HCT116 (cell line): Measurements from ENCODE around the gene FOXJ1. TPM values are rescaled to one million over a fixed set of nuclear protein-coding genes. Genes with fewer than 3 reads are reported as not detected.

ENCODE experiments used
- ATAC-seq: fragments of 200-7000 bp; cut with Tn5 transposase; 2 replicates; pipeline ENCODE4 v1.9.1; 2020; ENCODE audit warnings: mild to moderate bottlenecking, moderate library complexity
- BruUV-seq: library from RNA; stranded (reverse); fragments of 400-500 nt; replicated peaks from 2 replicates; lab custom pipeline; 2021; lab: Mats Ljungman, UMichigan
- CTCF ChIA-PET: fragments of 300-600 bp; sonication (Branson Sonifier 250); formaldehyde crosslinking; loops from one replicate; lab custom pipeline; 2021; ENCODE audit warnings: antibody characterized with exemption; lab: Charles Lee
- POLR2A ChIA-PET: fragments of 300-600, 350-600 bp; sonication (Branson Sonifier 250); formaldehyde crosslinking; loops from one replicate; lab custom pipeline; 2021; ENCODE audit warnings: antibody characterized with exemption; lab: Charles Lee
- RAD21 ChIA-PET, 2 experiments: fragments of 300-600 bp; sonication (Branson Sonifier 250); formaldehyde crosslinking; loops; one replicate each; lab custom pipeline; 2023; ENCODE audit warnings: low total read pairs in 2 of 2; ENCODE audit not compliant: uncharacterized antibody in 2 of 2, unreplicated experiment in 2 of 2, low non-redundant PET in 1 of 2; lab: Charles Lee
- DNase-seq: peaks from one replicate; pipeline ENCODE4 v3.0.0-alpha.2; 2010; ENCODE audit warnings: low read depth, low spot score
- H2AFZ ChIP-seq: fragments of 200-600 bp; shearing (Covaris generic), sonication (generic); 2 replicates; pipeline ENCODE4 v1.6.1; 2017; ENCODE audit warnings: low read depth, mixed run types, mixed read lengths, antibody characterized with exemption, low read length; ENCODE audit not compliant: poor library complexity, severe bottlenecking
- H3K27ac ChIP-seq: 2 replicates; pipeline ENCODE4 v1.5.1; 2012; ENCODE audit warnings: low read depth, low read length
- H3K27me3 ChIP-seq: fragments of 200-600 bp; sonication (generic); 2 replicates; pipeline ENCODE4 v1.6.1; 2016; ENCODE audit warnings: mixed run types, low read length, mixed read lengths; ENCODE audit not compliant: insufficient read depth
- H3K36me3 ChIP-seq, 2 experiments: fragments of 200-500 bp in 1 of 2; fragments of 200-600 bp in 1 of 2; sonication (Bioruptor generic) in 1 of 2; sonication (generic) in 1 of 2; 2 replicates each; pipeline versions ENCODE4 v1.5.1 to v1.6.1; 2014 to 2016; ENCODE audit warnings: low read length in 2 of 2, inconsistent platforms in 1 of 2, mixed read lengths in 1 of 2, mixed run types in 1 of 2; ENCODE audit not compliant: insufficient read depth in 2 of 2, control insufficient read depth in 1 of 2
- H3K4me1 ChIP-seq, 2 experiments: fragments of 200-600 bp in 1 of 2; sonication (generic) in 1 of 2; 2 replicates each; pipeline versions ENCODE4 v1.5.1 to v1.6.1; 2012 to 2017; ENCODE audit warnings: low read length in 2 of 2, inconsistent platforms in 1 of 2, mild to moderate bottlenecking in 1 of 2, mixed read lengths in 1 of 2, mixed run types in 1 of 2, moderate library complexity in 1 of 2; ENCODE audit not compliant: insufficient read depth in 2 of 2, control insufficient read depth in 1 of 2
- H3K4me2 ChIP-seq: fragments of 200-600 bp; sonication (generic); 2 replicates; pipeline ENCODE4 v1.6.1; 2017; ENCODE audit warnings: mixed run types, low read length, mixed read lengths
- H3K4me3 ChIP-seq, 2 experiments: fragments of 200-600 bp in 1 of 2; sonication (generic) in 1 of 2; replicated peaks in 1 of 2; 2 replicates each; pipeline ENCODE4 v1.5.1; 2011 to 2016; ENCODE audit warnings: low read length in 2 of 2, control low read depth in 1 of 2, low read depth in 1 of 2, mild to moderate bottlenecking in 1 of 2, mixed read lengths in 1 of 2, mixed run types in 1 of 2
- H3K79me2 ChIP-seq: fragments of 200-600 bp; sonication (generic); 2 replicates; pipeline ENCODE4 v1.6.1; 2017; ENCODE audit warnings: mild to moderate bottlenecking, mixed run types, low read length, moderate library complexity, mixed read lengths; ENCODE audit not compliant: insufficient read depth
- H3K9ac ChIP-seq: fragments of 200-600 bp; sonication (generic); 2 replicates; pipeline ENCODE4 v1.6.1; 2016; ENCODE audit warnings: low read length, mixed read lengths
- H3K9me2 ChIP-seq: fragments of 200-600 bp; sonication (generic), shearing (Covaris generic); 2 replicates; pipeline ENCODE4 v1.6.1; 2017; ENCODE audit warnings: mixed run types, mild to moderate bottlenecking, moderate library complexity; ENCODE audit not compliant: insufficient read depth
- H3K9me3 ChIP-seq, 2 experiments: fragments of 200-500 bp in 1 of 2; fragments of 200-600 bp in 1 of 2; sonication (Bioruptor generic) in 1 of 2; sonication (generic) in 1 of 2; 2 replicates each; pipeline ENCODE4 v1.6.1; 2014 to 2017; ENCODE audit warnings: low read length in 2 of 2, mixed read lengths in 2 of 2, inconsistent platforms in 1 of 2, low read depth in 1 of 2, mild to moderate bottlenecking in 1 of 2, mixed run types in 1 of 2, moderate library complexity in 1 of 2; ENCODE audit not compliant: control insufficient read depth in 1 of 2, insufficient read depth in 1 of 2
- H4K20me1 ChIP-seq: fragments of 200-600 bp; sonication (generic), shearing (Covaris generic); 2 replicates; pipeline ENCODE4 v1.6.1; 2017; ENCODE audit warnings: mixed run types, mild to moderate bottlenecking, moderate library complexity; ENCODE audit not compliant: insufficient read depth
- CBX3 ChIP-seq: IDR thresholded peaks from 2 replicates; pipeline ENCODE4 v1.6.1; 2012; ENCODE audit warnings: low read depth
- CTCF ChIP-seq, 3 experiments: fragments of 200-600 bp in 1 of 3; sonication (generic) in 1 of 3; IDR thresholded peaks in 2 of 3; conservative IDR thresholded peaks in 1 of 3; 2 replicates each; pipeline ENCODE4 v1.5.1; 2012 to 2017; ENCODE audit warnings: low read depth in 2 of 3, low read length in 2 of 3, antibody characterized with exemption in 1 of 3, borderline replicate concordance in 1 of 3, control low read depth in 1 of 3, mild to moderate bottlenecking in 1 of 3, mixed read lengths in 1 of 3, mixed run types in 1 of 3, moderate library complexity in 1 of 3; ENCODE audit not compliant: insufficient read depth in 1 of 3
- ELF1 ChIP-seq: IDR thresholded peaks from 2 replicates; pipeline ENCODE4 v1.6.1; 2012; ENCODE audit warnings: low read depth, borderline replicate concordance
- EZH2 ChIP-seq: fragments of 200-600 bp; sonication (generic); IDR thresholded peaks from 2 replicates; pipeline ENCODE4 v1.6.1; 2017; ENCODE audit warnings: antibody characterized with exemption, mixed run types
- EZH2phosphoT487 ChIP-seq: fragments of 200-600 bp; IDR thresholded peaks from 2 replicates; pipeline ENCODE4 v1.6.1; 2018; ENCODE audit warnings: antibody characterized with exemption, borderline replicate concordance
- JUND ChIP-seq: IDR thresholded peaks from 2 replicates; pipeline ENCODE4 v1.6.1; 2012
- MAX ChIP-seq: IDR thresholded peaks from 2 replicates; pipeline ENCODE4 v1.6.1; 2012
- POLR2A ChIP-seq: IDR thresholded peaks from 2 replicates; pipeline ENCODE4 v1.7.0; 2011; ENCODE audit warnings: borderline replicate concordance; ENCODE audit not compliant: insufficient read depth, insufficient read length; ENCODE audit errors: extremely low read depth
- POLR2AphosphoS5 ChIP-seq: IDR thresholded peaks from 2 replicates; pipeline ENCODE4 v1.6.1; 2011; ENCODE audit warnings: mild to moderate bottlenecking, low read depth, low read length, moderate library complexity
- SIN3A ChIP-seq: IDR thresholded peaks from 2 replicates; pipeline ENCODE4 v1.6.1; 2012; ENCODE audit warnings: low read depth
- SP1 ChIP-seq: IDR thresholded peaks from 2 replicates; pipeline ENCODE4 v1.6.1; 2012; ENCODE audit warnings: low read depth
- SRF ChIP-seq: IDR thresholded peaks from 2 replicates; pipeline ENCODE4 v1.6.1; 2012; ENCODE audit warnings: low read depth
- TCF7L2 ChIP-seq: IDR thresholded peaks from 2 replicates; pipeline ENCODE4 v1.7.0; 2011; ENCODE audit warnings: borderline replicate concordance, inconsistent platforms; ENCODE audit not compliant: insufficient read depth, insufficient read length; ENCODE audit errors: extremely low read depth
- YY1 ChIP-seq: IDR thresholded peaks from 2 replicates; pipeline ENCODE4 v1.6.1; 2011; ENCODE audit warnings: low read length, low read depth, moderate library complexity, mild to moderate bottlenecking; ENCODE audit not compliant: insufficient replicate concordance; ENCODE audit errors: extremely low read depth
- ZBTB33 ChIP-seq: IDR thresholded peaks from 2 replicates; pipeline ENCODE4 v1.6.1; 2011; ENCODE audit warnings: mild to moderate bottlenecking, low read length, moderate library complexity; ENCODE audit not compliant: insufficient replicate concordance; ENCODE audit errors: extremely low read depth
- ZFX ChIP-seq: fragments of 450-650 bp; IDR thresholded peaks from 2 replicates; pipeline ENCODE4 v1.6.1; 2017
- ZNF274 ChIP-seq: fragments of 200-500 bp; sonication (Bioruptor generic); IDR thresholded peaks from 2 replicates; pipeline ENCODE4 v1.6.1; 2014; ENCODE audit warnings: mild to moderate bottlenecking, low read depth, low read length, inconsistent platforms
- intact Hi-C: fragments of 100-400 bp; cut with micrococcal nuclease; formaldehyde crosslinking; loops from 2 replicates; pipeline ENCODE4 v1.10.0; 2022
- total RNA-seq: library from RNA; stranded (reverse); gene quantifications from one replicate; pipeline ENCODE4 v1.2.1, GENCODE V29; 2021; ENCODE audit not compliant: unreplicated experiment

Gene FOXJ1
- total RNA-seq, 1 experiment from 2014 or later: 0.61 TPM

GRCh38 chr17:76159157-76159556 lies 18.1 kb upstream of the FOXJ1 start:
- no peak for DNase-seq
- intact Hi-C loops: no loop called here
- Histone ChIP-seq H3K36me3 (no peaks in the 10 kb centered on the region), H2AFZ (no peak overlapping the region), H3K27me3 (no peaks in the 10 kb centered on the region), H3K9ac (no peak overlapping the region), H3K4me3 (no peak overlapping the region), H3K79me2 (no peaks in the 10 kb centered on the region), H3K27ac (no peak overlapping the region), H3K9me2 (no peaks in the 10 kb centered on the region), H3K4me2 (no peak overlapping the region), H3K4me1 (no peaks in the 10 kb centered on the region), H4K20me1 (no peaks in the 10 kb centered on the region), H3K9me3 (no peaks in the 10 kb centered on the region)
- BruUV-seq: no TSS peak
- ChIA-PET CTCF (interaction anchor here (1.9 kb wide), 1 partner anchor 23 kb away, joined by 8 read pairs; no protein-coding TSS in a partner anchor), RAD21 (no interaction called here), POLR2A (no interaction called here)
- ATAC-seq: no peak
- TF ChIP-seq MAX (no peak), EZH2 (no peak), POLR2AphosphoS5 (no peak), CBX3 (no peak), POLR2A (no peak), SP1 (no peak), CTCF (IDR thresholded peaks at IDR 0.05 in 2 of 3, conservative IDR thresholded peaks at IDR 0.05 in 1 of 3; ENCODE audit: borderline replicate concordance in 1 of 3, insufficient read depth in 1 of 3, low read depth in 2 of 3, low read length in 2 of 3) (no peak), YY1 (no peak), SIN3A (no peak), SRF (no peak), ZBTB33 (no peak), JUND (no peak), EZH2phosphoT487 (no peak), TCF7L2 (no peak), ZNF274 (no peak), ZFX (no peak), ELF1 (no peak)
